Natural killer cell (primary cell): ENCODE results near the gene TTC23L. TPM values are rescaled to one million over a fixed set of nuclear protein-coding genes. Genes with fewer than 3 reads are reported as not detected.

Experiments used
- ATAC-seq, 3 donors: fragments of 150-1000 bp in 2 of 3; fragments of 200-7000 bp in 1 of 3; cut with Tn5 transposase; 1 replicate in 1 of 3; 2 replicates in 2 of 3; pipeline ENCODE4 v1.10.0; 2021; ENCODE audit warnings: mild to moderate bottlenecking in 2 of 3, moderate library complexity in 2 of 3
- DNase-seq, 2 donors: peaks; one replicate each; pipeline versions ENCODE4 v3.0.0 to v3.0.0-alpha.2; 2013 to 2021; ENCODE audit warnings: mixed read lengths in 1 of 2
- H3K27ac ChIP-seq: one replicate; pipeline ENCODE4 v1.5.1; 2013; ENCODE audit warnings: mild to moderate bottlenecking, low read length
- H3K27me3 ChIP-seq: one replicate; pipeline ENCODE4 v1.6.1; 2013; ENCODE audit warnings: low read length; ENCODE audit not compliant: control insufficient read depth, insufficient read depth
- H3K36me3 ChIP-seq: one replicate; pipeline ENCODE4 v1.6.1; 2013; ENCODE audit warnings: low read length; ENCODE audit not compliant: control insufficient read depth, insufficient read depth
- H3K4me1 ChIP-seq: one replicate; pipeline ENCODE4 v1.6.1; 2013; ENCODE audit warnings: low read length; ENCODE audit not compliant: control insufficient read depth, insufficient read depth
- H3K4me3 ChIP-seq: one replicate; pipeline ENCODE4 v1.5.1; 2013; ENCODE audit warnings: low read length
- H3K9me3 ChIP-seq: one replicate; pipeline ENCODE4 v1.6.1; 2013; ENCODE audit warnings: low read length; ENCODE audit not compliant: control insufficient read depth, insufficient read depth
- H3K27ac Mint-ChIP-seq, 2 donors: one replicate each; pipeline ENCODE4 v1.8.0; 2022; ENCODE audit warnings: mild to moderate bottlenecking in 2 of 2, mixed read lengths in 2 of 2, moderate library complexity in 1 of 2
- H3K27me3 Mint-ChIP-seq, 2 donors: one replicate each; pipeline ENCODE4 v1.8.0; 2022; ENCODE audit warnings: low read depth in 2 of 2, mixed read lengths in 2 of 2
- H3K36me3 Mint-ChIP-seq: one replicate; pipeline ENCODE4 v1.8.0; 2022; ENCODE audit warnings: mixed read lengths
- H3K4me1 Mint-ChIP-seq, 2 donors: one replicate each; pipeline ENCODE4 v1.8.0; 2022; ENCODE audit warnings: mixed read lengths in 2 of 2
- H3K4me3 Mint-ChIP-seq: one replicate; pipeline ENCODE4 v1.8.0; 2022; ENCODE audit warnings: mild to moderate bottlenecking, moderate library complexity, mixed read lengths
- H3K9me3 Mint-ChIP-seq, 2 donors: one replicate each; pipeline ENCODE4 v1.8.0; 2022; ENCODE audit warnings: mixed read lengths in 2 of 2
- WGBS: methylation state at CpG from one replicate; pipeline ENCODE4 v1.1.7; 2013; ENCODE audit warnings: missing lambda C conversion rate; ENCODE audit not compliant: insufficient coverage; 5-methylcytosine and 5-hydroxymethylcytosine counted together
- intact Hi-C: fragments of 100-400 bp; cut with micrococcal nuclease; formaldehyde crosslinking; loops from one replicate; pipeline ENCODE4 v1.14.2; 2022
- total RNA-seq, 4 donors: library from RNA; stranded (reverse); fragments of 120-200 nt in 1 of 4; gene quantifications; one replicate each; pipeline versions ENCODE4 v1.2.3 to v1.2.4, GENCODE V29; 2013 to 2022
- TF ChIP-seq, protein P1 (sequence below): fragments of 200-600 bp; IDR thresholded peaks from one replicate; pipeline ENCODE4 v1.8.0; 2022; ENCODE audit warnings: antibody characterized with exemption

The TTC23L gene
- total RNA-seq, 3 donors from 2014 or later (not counting 1 experiment from before 2014, with no cell fraction given), result 0.48 TPM; not detected in 2

GRCh38 chr5:34927785-34928184, 88.8 kb downstream of the TTC23L start:
- Mint-ChIP-seq H3K27me3 (no peaks in the 10 kb centered on the region), H3K4me1 (peaks cover 17 to 27% of the 10 kb centered on the region in 2 donors), H3K4me3 (no peak overlapping the region), H3K36me3 (peaks cover 17% of the 10 kb centered on the region), H3K27ac (no peak overlapping the region), H3K9me3 (no peaks in the 10 kb centered on the region)
- Histone ChIP-seq H3K36me3 (peaks cover 34% of the 10 kb centered on the region), H3K4me3 (no peak overlapping the region), H3K4me1 (peaks cover 3% of the 10 kb centered on the region), H3K9me3 (no peaks in the 10 kb centered on the region), H3K27ac (no peak overlapping the region), H3K27me3 (no peaks in the 10 kb centered on the region)
- intact Hi-C loops, result no loop called here
- no peak for ATAC-seq
- no peak for DNase-seq
- WGBS, result 99% methylated on average over 5 of the region's 5 CpGs
- TF ChIP-seq, protein P1, sequence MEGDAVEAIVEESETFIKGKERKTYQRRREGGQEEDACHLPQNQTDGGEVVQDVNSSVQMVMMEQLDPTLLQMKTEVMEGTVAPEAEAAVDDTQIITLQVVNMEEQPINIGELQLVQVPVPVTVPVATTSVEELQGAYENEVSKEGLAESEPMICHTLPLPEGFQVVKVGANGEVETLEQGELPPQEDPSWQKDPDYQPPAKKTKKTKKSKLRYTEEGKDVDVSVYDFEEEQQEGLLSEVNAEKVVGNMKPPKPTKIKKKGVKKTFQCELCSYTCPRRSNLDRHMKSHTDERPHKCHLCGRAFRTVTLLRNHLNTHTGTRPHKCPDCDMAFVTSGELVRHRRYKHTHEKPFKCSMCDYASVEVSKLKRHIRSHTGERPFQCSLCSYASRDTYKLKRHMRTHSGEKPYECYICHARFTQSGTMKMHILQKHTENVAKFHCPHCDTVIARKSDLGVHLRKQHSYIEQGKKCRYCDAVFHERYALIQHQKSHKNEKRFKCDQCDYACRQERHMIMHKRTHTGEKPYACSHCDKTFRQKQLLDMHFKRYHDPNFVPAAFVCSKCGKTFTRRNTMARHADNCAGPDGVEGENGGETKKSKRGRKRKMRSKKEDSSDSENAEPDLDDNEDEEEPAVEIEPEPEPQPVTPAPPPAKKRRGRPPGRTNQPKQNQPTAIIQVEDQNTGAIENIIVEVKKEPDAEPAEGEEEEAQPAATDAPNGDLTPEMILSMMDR, result no peak

DNA sequence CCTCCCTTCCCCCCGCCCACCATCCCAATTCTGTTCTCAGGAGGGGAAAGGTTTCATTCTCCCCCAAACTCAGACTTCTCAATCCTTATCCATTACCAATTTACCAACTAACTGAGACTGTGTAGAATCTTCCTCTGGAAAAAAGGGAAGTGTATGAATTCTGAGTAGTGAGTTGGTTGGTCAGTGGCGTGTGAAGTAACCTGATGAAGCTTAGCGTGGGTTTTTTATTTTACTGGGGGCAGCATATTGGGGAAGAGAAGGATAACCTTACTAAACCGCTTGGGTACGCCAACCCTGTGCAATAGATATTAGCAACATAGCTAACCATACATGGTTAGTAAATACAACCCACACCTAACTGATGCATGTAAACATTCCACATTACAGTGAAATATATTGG, 89.3 kb downstream of the TTC23L start:
- no peak overlapping the region for H3K4me3 ChIP-seq
- intact Hi-C loops, result no loop called here
- peaks cover 29% of the 10 kb centered on the region for H3K36me3 ChIP-seq
- no peak for ATAC-seq
- Mint-ChIP-seq H3K27me3 (no peaks in the 10 kb centered on the region), H3K4me1 (peaks cover 17 to 27% of the 10 kb centered on the region in 2 donors), H3K27ac (peak overlapping the region in 1 of 2 donors; percentile 91), H3K9me3 (no peaks in the 10 kb centered on the region), H3K4me3 (peak overlapping the region; percentile 86), H3K36me3 (peaks cover 15% of the 10 kb centered on the region)
- no peaks in the 10 kb centered on the region for H3K27me3 ChIP-seq
- H3K9me3 ChIP-seq, result no peaks in the 10 kb centered on the region
- DNase-seq, result no peak
- WGBS, result 87% methylated on average over 2 of the region's 5 CpGs
- peaks cover 3% of the 10 kb centered on the region for H3K4me1 ChIP-seq
- H3K27ac ChIP-seq, result no peak overlapping the region
- TF ChIP-seq, protein P1, result no peak

GRCh38 chr5:34929134-34929719, 90.3 kb downstream of the TTC23L start, which contains the start of gene DNAJC21:
DNAJC21 (plus strand) TSS chr5:34929559; CDS start chr5:34929820, 261 bp downstream.
- H3K36me3 Mint-ChIP-seq, result peaks cover 8% of the 10 kb centered on the region
- no peaks in the 10 kb centered on the region for H3K9me3 Mint-ChIP-seq
- peak within 1 kb of the TSS; percentile 91 to 96 for H3K27ac Mint-ChIP-seq
- Histone ChIP-seq H3K27ac (peak within 1 kb of the TSS; percentile 72), H3K4me1 (peaks cover 3% of the 10 kb centered on the region), H3K4me3 (peak within 1 kb of the TSS; percentile 64), H3K27me3 (no peaks in the 10 kb centered on the region), H3K36me3 (peaks cover 20% of the 10 kb centered on the region), H3K9me3 (no peaks in the 10 kb centered on the region)
- no peaks in the 10 kb centered on the region for H3K27me3 Mint-ChIP-seq
- H3K4me3 Mint-ChIP-seq, result peak within 1 kb of the TSS; percentile 97
- intact Hi-C loops, result loop anchor here (1.0 kb wide), 1 partner anchor 14 kb away; the partner anchor contains the start of genes BRIX1 and RAD1
- ATAC-seq, result peak; percentile 86 to 97 (median 88)
- DNase-seq, result peak; percentile 93 to 98
- peaks cover 23 to 34% of the 10 kb centered on the region in 2 donors for H3K4me1 Mint-ChIP-seq
- TF ChIP-seq, protein P1, result no peak
- under 1% methylated on average over 63 of the region's 63 CpGs for WGBS
